GM23338 (cell line): ENCODE results near the gene GRK5. TPM values are rescaled to one million over a fixed set of nuclear protein-coding genes. Genes with fewer than 3 reads are reported as not detected.

Experiments used
- ATAC-seq: fragments of 200-7000 bp; cut with Tn5 transposase; 3 replicates; pipeline ENCODE4 v1.9.1; 2020
- DNase-seq: peaks from one replicate; pipeline ENCODE4 v3.0.0-alpha.2; 2015; ENCODE audit warnings: low spot score
- H2AFZ ChIP-seq: fragments of 200-600 bp; sonication (generic); 2 replicates; pipeline ENCODE4 v1.8.0; 2016; ENCODE audit warnings: antibody characterized with exemption, mild to moderate bottlenecking, moderate library complexity
- H3F3A ChIP-seq: fragments of 200-600 bp; sonication (generic); replicated peaks from 2 replicates; pipeline ENCODE4 v1.8.0; 2017; ENCODE audit warnings: antibody characterized with exemption, mixed run types, low read depth
- H3K27ac ChIP-seq: fragments of 200-600 bp; sonication (generic); 2 replicates; pipeline ENCODE4 v1.6.1; 2016; ENCODE audit warnings: low read depth
- H3K27me3 ChIP-seq: fragments of 200-600 bp; sonication (generic); 2 replicates; pipeline ENCODE4 v1.8.0; 2016; ENCODE audit warnings: mild to moderate bottlenecking, mixed run types, moderate library complexity; ENCODE audit not compliant: insufficient read depth
- H3K36me3 ChIP-seq: fragments of 200-600 bp; sonication (generic); 2 replicates; pipeline ENCODE4 v1.8.0; 2016; ENCODE audit warnings: mild to moderate bottlenecking; ENCODE audit not compliant: insufficient read depth
- H3K4me1 ChIP-seq: fragments of 200-600 bp; sonication (generic); 2 replicates; pipeline ENCODE4 v1.8.0; 2016; ENCODE audit warnings: mild to moderate bottlenecking, moderate library complexity; ENCODE audit not compliant: insufficient read depth
- H3K4me2 ChIP-seq: fragments of 200-600 bp; sonication (generic); 2 replicates; pipeline ENCODE4 v1.7.1; 2017; ENCODE audit warnings: mixed run types
- H3K4me3 ChIP-seq: fragments of 200-600 bp; sonication (generic); 2 replicates; pipeline ENCODE4 v1.6.1; 2016; ENCODE audit warnings: mixed run types
- H3K79me2 ChIP-seq: fragments of 200-600 bp; sonication (generic); replicated peaks from 2 replicates; pipeline ENCODE4 v1.8.0; 2017; ENCODE audit warnings: mild to moderate bottlenecking; ENCODE audit not compliant: insufficient read depth
- H3K9me2 ChIP-seq: fragments of 200-600 bp; sonication (generic); 2 replicates; pipeline ENCODE4 v1.8.0; 2017; ENCODE audit not compliant: insufficient read depth
- H4K20me1 ChIP-seq: fragments of 200-600 bp; sonication (generic); replicated peaks from 2 replicates; pipeline ENCODE4 v1.8.0; 2017; ENCODE audit warnings: mild to moderate bottlenecking; ENCODE audit not compliant: insufficient read depth
- H3K27ac Mint-ChIP-seq: 2 replicates; pipeline ENCODE4 v1.8.0; 2020; ENCODE audit warnings: inconsistent platforms, mild to moderate bottlenecking, moderate library complexity, mixed read lengths
- H3K27me3 Mint-ChIP-seq: 3 replicates; pipeline ENCODE4 v1.8.0; 2022; ENCODE audit warnings: low read depth, mild to moderate bottlenecking, moderate library complexity, mixed read lengths, inconsistent platforms; ENCODE audit not compliant: insufficient read depth, poor library complexity
- H3K36me3 Mint-ChIP-seq: 3 replicates; pipeline ENCODE4 v1.8.0; 2021; ENCODE audit warnings: low read depth, mild to moderate bottlenecking, inconsistent platforms, moderate library complexity, mixed read lengths
- H3K4me1 Mint-ChIP-seq: 3 replicates; pipeline ENCODE4 v1.8.0; 2020; ENCODE audit warnings: mild to moderate bottlenecking, inconsistent platforms, mixed read lengths
- H3K4me3 Mint-ChIP-seq: 3 replicates; pipeline ENCODE4 v1.8.0; 2021; ENCODE audit warnings: moderate library complexity, mild to moderate bottlenecking, inconsistent platforms, mixed read lengths
- H3K9me3 Mint-ChIP-seq: 3 replicates; pipeline ENCODE4 v1.8.0; 2020; ENCODE audit warnings: moderate library complexity, mild to moderate bottlenecking, inconsistent platforms, mixed read lengths
- CREB1 ChIP-seq: fragments of 250-450 bp; sonication (Bioruptor Pico); IDR thresholded peaks from 2 replicates; pipeline ENCODE4 v1.5.0; 2020; ENCODE audit warnings: low read depth, mild to moderate bottlenecking, moderate library complexity
- CTCF ChIP-seq, 2 experiments: fragments of 200-600 bp in 1 of 2; sonication (generic) in 1 of 2; conservative IDR thresholded peaks; 2 replicates each; pipeline versions ENCODE4 v1.5.1 to v1.6.1; 2016 to 2017; ENCODE audit warnings: antibody characterized with exemption in 2 of 2, low read depth in 2 of 2, mild to moderate bottlenecking in 2 of 2, moderate library complexity in 1 of 2
- ETS1 ChIP-seq: IDR thresholded peaks from 2 replicates; pipeline ENCODE4 v1.6.1; 2016; ENCODE audit warnings: antibody characterized with exemption
- JUNB ChIP-seq: IDR thresholded peaks from one replicate; pipeline ENCODE4 v1.6.1; 2016; ENCODE audit warnings: antibody characterized with exemption; ENCODE audit not compliant: unreplicated experiment
- NANOG ChIP-seq: IDR thresholded peaks from 2 replicates; pipeline ENCODE4 v1.6.1; 2016; ENCODE audit warnings: antibody characterized with exemption, borderline replicate concordance
- POLR2AphosphoS5 ChIP-seq: IDR thresholded peaks from 2 replicates; pipeline ENCODE4 v1.6.1; 2016; ENCODE audit warnings: antibody characterized with exemption, low read depth
- REST ChIP-seq: IDR thresholded peaks from one replicate; pipeline ENCODE4 v1.6.1; 2018; ENCODE audit warnings: antibody characterized with exemption; ENCODE audit not compliant: unreplicated experiment
- STAT1 ChIP-seq: IDR thresholded peaks from one replicate; pipeline ENCODE4 v1.6.1; 2016; ENCODE audit warnings: antibody characterized with exemption; ENCODE audit not compliant: unreplicated experiment
- ZNF331 ChIP-seq: fragments of 250-450 bp; sonication (Bioruptor Pico); IDR thresholded peaks from 2 replicates; pipeline ENCODE4 v1.5.0; 2020; ENCODE audit warnings: low read depth, mild to moderate bottlenecking, moderate library complexity
- polyA plus RNA-seq: library from polyadenylated mRNA; unstranded; fragments of >200 nt; fragmentation: Nextera tagmentation; extraction: Ambion mirVana; gene quantifications from 2 replicates; pipeline ENCODE4 v1.2.1, GENCODE V29; 2016
- total RNA-seq: library from RNA; depleted of rRNA; stranded (reverse); fragments of >200 nt; shearing (Covaris generic); gene quantifications from 2 replicates; pipeline ENCODE4 v1.2.3, GENCODE V29; 2014

GRK5 gene
- total and polyA plus RNA-seq, 2 experiments from 2014 or later = 0.53 to 2.0 TPM

GRCh38 chr10:119340893-119341458 lies 133.6 kb downstream of the GRK5 start:
- H3K27ac Mint-ChIP-seq = no peak overlapping the region
- no peaks in the 10 kb centered on the region for H3F3A ChIP-seq
- no peak overlapping the region for H2AFZ ChIP-seq
- H3K36me3 ChIP-seq = no peaks in the 10 kb centered on the region
- H3K27me3 Mint-ChIP-seq = peaks cover 4% of the 10 kb centered on the region
- no peak overlapping the region for H3K4me2 ChIP-seq
- H3K4me3 ChIP-seq = no peak overlapping the region
- H3K36me3 Mint-ChIP-seq = no peaks in the 10 kb centered on the region
- no peak for DNase-seq
- no peaks in the 10 kb centered on the region for H4K20me1 ChIP-seq
- H3K79me2 ChIP-seq = no peaks in the 10 kb centered on the region
- H3K9me2 ChIP-seq = no peaks in the 10 kb centered on the region
- no peak overlapping the region for H3K27ac ChIP-seq
- peaks cover 4% of the 10 kb centered on the region; the same call in 2 of the 3 replicates for H3K4me1 Mint-ChIP-seq
- no peaks in the 10 kb centered on the region for H3K4me1 ChIP-seq
- no peak overlapping the region for H3K4me3 Mint-ChIP-seq
- no peak for ATAC-seq
- H3K9me3 Mint-ChIP-seq = no peaks in the 10 kb centered on the region
- H3K27me3 ChIP-seq = no peaks in the 10 kb centered on the region
- TF ChIP-seq STAT1 (no peak), ETS1 (no peak), REST (no peak), CTCF (conservative IDR thresholded peaks at IDR 0.05; ENCODE audit: low read depth in 2 of 2) (no peak), NANOG (no peak), POLR2AphosphoS5 (no peak), ZNF331 (CRISPR knock-in tag) (no peak), CREB1 (no peak), JUNB (no peak)
